Nucleus accumbens (tissue), 56 donors: ENCODE results near the gene S100A9.
"Not testable (repeated sequence)": the region's sequence is repeated elsewhere in the genome, so short reads cannot be mapped to it uniquely, and the experiment has no call there.

Source experiments
- DNase-seq, 56 donors: peaks; one replicate each; lab custom pipeline; 2025; lab: John Stamatoyannopoulos, UW

S100A9 gene

DNA sequence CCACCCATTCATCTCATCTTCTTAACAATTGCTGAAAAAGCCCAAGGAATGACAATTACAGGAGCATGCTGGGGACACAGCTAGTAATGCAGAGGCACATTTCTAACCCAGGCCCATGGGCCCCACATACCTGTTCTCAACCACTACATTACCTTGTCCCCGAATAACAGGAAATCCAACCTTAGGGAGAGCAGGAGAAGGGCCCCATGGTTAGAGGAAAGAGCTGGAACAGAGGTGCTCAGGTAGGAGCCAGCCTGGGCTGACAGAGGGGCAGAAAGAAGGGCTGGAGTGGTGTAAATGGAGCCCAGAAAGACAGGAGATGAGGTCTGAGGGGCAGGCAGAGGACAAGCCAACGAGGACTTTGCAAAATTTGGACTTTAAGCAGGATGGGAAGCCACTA, 44.6 kb downstream of the S100A9 start:
- no peak for DNase-seq

DNA sequence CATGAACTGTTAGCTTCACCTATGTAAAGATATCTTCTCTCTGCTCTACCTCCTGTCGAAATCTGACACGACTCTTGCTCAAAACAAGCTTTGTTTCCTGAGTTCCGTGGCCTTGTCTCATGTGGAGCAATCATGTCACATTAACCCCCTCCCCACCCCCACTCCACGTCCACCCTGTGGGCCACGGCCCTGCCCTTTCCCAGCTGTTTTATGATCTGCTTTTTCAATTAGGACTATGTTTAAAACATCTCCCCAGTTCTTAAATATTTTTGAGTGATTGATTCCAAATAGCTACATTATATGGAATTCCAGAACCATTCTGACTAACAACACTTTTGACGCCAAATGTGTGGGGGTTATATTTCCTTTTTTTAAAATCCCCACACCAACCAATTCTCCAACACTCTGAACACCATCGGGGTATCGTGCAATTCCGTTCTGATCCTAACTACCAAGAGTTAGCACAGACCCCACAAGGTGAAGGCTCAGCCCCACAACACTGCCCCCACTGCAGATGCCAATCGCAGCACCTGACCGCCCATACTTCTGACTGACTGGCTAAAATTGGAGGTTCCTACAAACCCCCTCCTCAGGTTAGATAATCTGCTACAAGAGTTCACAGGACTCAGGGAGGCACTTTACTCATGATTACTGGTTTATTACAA, 45.9 kb downstream of the S100A9 start:
- DNase-seq = no peak

DNA sequence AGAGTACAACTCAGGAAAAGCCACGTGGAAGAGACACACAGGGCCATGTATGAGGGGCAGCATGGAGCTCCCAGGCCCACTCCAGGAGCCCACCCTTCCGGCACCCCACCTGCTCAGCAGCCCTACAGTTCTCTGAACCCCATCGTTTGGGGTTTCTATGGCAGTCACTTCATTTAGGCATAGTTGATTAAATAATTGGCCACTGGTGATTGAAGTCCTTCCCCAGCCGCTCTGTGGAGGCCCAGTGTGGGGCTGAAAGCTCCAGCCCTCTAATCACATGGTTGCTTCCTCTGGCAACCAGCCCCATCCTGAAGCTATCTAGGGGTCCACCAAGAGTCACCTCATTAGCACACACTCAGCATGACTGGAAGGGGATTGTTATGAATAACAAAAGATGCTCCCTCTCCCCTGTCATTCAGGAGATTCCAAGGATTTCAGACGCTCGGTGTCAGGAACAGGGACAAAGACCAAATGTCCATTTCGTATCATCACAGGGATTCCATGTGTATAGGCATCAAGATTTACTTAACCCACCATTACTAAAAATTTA, 46.5 kb downstream of the S100A9 start:
- no peak for DNase-seq

GRCh38 chr1:153404768-153405167, 47.1 kb downstream of the S100A9 start:
- DNase-seq = peak in 2 of 56 donors; percentile 9 to 22

DNA sequence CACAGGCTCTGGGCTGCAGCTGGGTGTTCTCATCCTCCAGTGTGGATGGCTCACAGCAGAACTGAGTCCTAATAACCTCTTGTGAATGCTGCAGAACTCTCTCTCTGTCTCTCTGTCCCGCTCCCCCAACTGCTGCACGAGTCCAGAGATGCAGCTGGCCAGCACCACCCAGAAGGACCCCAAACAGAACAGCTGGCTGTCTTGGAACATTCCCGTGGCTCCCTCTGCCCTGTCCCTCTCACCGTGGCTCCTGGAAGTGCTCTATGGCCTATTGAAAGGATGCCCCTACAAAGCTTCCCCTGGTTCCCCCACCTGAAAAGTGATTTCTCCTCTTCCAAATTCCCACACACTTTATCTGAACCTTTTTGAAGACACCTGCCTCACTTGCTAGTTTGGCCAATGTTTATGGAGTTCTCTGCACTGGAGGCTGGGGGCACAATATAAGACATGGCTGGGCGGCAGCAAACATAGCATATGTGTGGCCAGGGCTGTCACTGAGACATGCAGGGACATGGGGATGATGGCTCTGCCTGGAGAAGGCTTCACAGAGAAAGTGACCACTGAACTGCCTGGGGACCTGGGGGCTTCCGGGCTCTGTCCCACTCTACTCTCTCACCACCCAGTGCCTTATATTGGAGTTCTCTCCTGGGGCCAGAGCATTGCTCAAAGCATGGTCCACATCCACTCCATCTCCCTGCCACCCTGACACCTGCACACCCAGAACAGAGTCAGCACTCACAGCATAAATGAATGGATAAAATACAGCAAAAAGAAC, 48.4 kb downstream of the S100A9 start:
- not testable (repeated sequence) for DNase-seq

- DNase-seq = not testable (repeated sequence)
Observed at GRCh38 chr1:153407274-153407673, 49.6 kb downstream of the S100A9 start.
